Ishikawa (cell line): ENCODE results near the gene P3H4.
A peak's percentile ranks its signal among the peaks of the same experiment; 100 is the strongest.

Experiments
- CEBPB ChIP-seq: IDR thresholded peaks from 2 replicates; pipeline ENCODE4 v1.6.1; 2012
- CREB1 ChIP-seq: IDR thresholded peaks from 2 replicates; pipeline ENCODE4 v1.6.1; 2012; ENCODE audit warnings: low read depth
- EGR1 ChIP-seq: IDR thresholded peaks from 2 replicates; pipeline ENCODE4 v1.6.1; 2012
- EP300 ChIP-seq: IDR thresholded peaks from 2 replicates; pipeline ENCODE4 v1.6.1; 2012; ENCODE audit warnings: borderline replicate concordance
- FOXM1 ChIP-seq: IDR thresholded peaks from 2 replicates; pipeline ENCODE4 v1.6.1; 2012; ENCODE audit warnings: low read depth, borderline replicate concordance
- NFIC ChIP-seq: IDR thresholded peaks from 2 replicates; pipeline ENCODE4 v1.6.1; 2012
- RAD21 ChIP-seq: IDR thresholded peaks from 2 replicates; pipeline ENCODE4 v1.6.1; 2012; ENCODE audit warnings: low read depth
- TAF1 ChIP-seq: IDR thresholded peaks from 2 replicates; pipeline ENCODE4 v1.6.1; 2012; ENCODE audit warnings: low read depth, mild to moderate bottlenecking
- TCF12 ChIP-seq: IDR thresholded peaks from 2 replicates; pipeline ENCODE4 v1.6.1; 2012; ENCODE audit warnings: low read depth
- TEAD4 ChIP-seq: IDR thresholded peaks from 2 replicates; pipeline ENCODE4 v1.6.1; 2012
- YY1 ChIP-seq: IDR thresholded peaks from 2 replicates; pipeline ENCODE4 v1.6.1; 2012; ENCODE audit warnings: low read depth
- ZBTB7A ChIP-seq: IDR thresholded peaks from 2 replicates; pipeline ENCODE4 v1.6.1; 2012; ENCODE audit warnings: low read depth
- TF ChIP-seq, protein P1 (sequence below): IDR thresholded peaks from 2 replicates; pipeline ENCODE4 v1.6.1; 2012
- TF ChIP-seq, protein P2 (sequence below): IDR thresholded peaks from 2 replicates; pipeline ENCODE4 v1.6.1; 2012
- TF ChIP-seq, protein P3 (sequence below): IDR thresholded peaks from 2 replicates; pipeline ENCODE4 v1.6.1; 2012; ENCODE audit warnings: low read depth, mild to moderate bottlenecking

The P3H4 gene

DNA sequence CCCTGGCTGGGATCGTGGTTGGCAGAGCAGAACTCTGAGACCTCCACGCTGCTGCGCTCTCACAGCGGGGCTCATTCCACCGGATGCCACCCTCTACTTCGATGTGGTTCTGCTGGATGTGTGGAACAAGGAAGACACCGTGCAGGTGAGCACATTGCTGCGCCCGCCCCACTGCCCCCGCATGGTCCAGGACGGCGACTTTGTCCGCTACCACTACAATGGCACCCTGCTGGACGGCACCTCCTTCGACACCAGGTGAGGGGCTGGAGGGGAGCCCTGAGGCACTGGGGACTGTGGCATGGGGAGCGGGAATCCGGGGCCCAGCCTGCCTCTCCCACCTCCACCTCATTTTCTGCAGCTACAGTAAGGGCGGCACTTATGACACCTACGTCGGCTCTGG, 6.3 kb upstream of the P3H4 start:
- TF ChIP-seq RAD21 (no peak), YY1 (no peak), TEAD4 (no peak), TCF12 (no peak), CREB1 (no peak), CEBPB (no peak), EGR1 (no peak), TAF1 (no peak), FOXM1 (no peak), EP300 (no peak), NFIC (no peak)
- TF ChIP-seq, protein P1, sequence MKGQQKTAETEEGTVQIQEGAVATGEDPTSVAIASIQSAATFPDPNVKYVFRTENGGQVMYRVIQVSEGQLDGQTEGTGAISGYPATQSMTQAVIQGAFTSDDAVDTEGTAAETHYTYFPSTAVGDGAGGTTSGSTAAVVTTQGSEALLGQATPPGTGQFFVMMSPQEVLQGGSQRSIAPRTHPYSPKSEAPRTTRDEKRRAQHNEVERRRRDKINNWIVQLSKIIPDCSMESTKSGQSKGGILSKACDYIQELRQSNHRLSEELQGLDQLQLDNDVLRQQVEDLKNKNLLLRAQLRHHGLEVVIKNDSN: no peak
- TF ChIP-seq, protein P2, sequence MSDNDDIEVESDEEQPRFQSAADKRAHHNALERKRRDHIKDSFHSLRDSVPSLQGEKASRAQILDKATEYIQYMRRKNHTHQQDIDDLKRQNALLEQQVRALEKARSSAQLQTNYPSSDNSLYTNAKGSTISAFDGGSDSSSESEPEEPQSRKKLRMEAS: no peak

DNA sequence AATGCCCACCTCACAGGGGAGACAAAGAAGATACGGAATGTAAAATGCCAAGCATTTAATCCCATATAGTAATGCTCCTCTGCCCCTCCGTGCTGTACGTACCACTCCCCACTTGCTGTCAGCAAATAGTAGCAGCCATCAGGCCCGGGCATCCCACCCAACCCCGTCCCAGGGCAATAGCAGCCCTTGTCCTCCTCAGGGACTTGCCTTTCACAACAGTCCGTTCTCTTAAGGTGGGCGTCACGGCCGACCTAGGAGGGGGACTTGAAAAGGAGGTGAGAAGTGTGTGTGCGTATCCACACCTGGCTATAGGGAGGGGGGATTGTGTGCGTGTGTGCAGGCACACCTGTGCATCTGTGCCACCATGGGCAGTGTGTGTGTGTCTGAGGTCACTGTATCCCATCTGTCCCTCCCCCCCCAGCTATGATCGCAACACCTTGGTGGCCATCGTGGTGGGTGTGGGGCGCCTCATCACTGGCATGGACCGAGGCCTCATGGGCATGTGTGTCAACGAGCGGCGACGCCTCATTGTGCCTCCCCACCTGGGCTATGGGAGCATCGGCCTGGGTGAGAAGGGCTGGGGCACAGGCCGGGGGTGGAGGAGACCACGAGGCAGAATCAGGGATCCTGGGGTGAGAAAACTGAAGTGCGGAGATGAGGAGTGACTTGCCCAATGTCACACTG, 5.0 kb upstream of the P3H4 start:
- TF ChIP-seq, protein P1: no peak
- TF ChIP-seq, protein P2: no peak
- TF ChIP-seq EP300: no peak

DNA sequence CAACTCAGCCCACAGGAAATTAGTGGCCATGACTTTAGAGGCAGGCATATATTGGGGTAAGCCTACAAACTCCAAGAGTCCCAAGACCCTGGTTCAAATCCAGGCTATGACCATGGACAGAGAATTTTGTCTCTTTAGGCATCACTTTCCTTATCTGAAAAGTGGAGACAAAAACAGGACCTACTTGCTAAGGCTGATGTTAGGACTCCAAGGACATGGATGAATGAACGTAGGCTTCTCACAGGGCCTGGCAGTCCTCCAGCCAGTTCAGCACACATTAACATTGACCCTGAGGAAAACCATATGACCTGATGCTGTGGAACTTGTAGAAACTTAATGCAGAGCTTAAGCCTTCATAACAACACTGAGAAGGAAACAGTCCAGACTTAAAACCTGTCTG, 2.4 kb upstream of the P3H4 start:
- TF ChIP-seq, protein P3, sequence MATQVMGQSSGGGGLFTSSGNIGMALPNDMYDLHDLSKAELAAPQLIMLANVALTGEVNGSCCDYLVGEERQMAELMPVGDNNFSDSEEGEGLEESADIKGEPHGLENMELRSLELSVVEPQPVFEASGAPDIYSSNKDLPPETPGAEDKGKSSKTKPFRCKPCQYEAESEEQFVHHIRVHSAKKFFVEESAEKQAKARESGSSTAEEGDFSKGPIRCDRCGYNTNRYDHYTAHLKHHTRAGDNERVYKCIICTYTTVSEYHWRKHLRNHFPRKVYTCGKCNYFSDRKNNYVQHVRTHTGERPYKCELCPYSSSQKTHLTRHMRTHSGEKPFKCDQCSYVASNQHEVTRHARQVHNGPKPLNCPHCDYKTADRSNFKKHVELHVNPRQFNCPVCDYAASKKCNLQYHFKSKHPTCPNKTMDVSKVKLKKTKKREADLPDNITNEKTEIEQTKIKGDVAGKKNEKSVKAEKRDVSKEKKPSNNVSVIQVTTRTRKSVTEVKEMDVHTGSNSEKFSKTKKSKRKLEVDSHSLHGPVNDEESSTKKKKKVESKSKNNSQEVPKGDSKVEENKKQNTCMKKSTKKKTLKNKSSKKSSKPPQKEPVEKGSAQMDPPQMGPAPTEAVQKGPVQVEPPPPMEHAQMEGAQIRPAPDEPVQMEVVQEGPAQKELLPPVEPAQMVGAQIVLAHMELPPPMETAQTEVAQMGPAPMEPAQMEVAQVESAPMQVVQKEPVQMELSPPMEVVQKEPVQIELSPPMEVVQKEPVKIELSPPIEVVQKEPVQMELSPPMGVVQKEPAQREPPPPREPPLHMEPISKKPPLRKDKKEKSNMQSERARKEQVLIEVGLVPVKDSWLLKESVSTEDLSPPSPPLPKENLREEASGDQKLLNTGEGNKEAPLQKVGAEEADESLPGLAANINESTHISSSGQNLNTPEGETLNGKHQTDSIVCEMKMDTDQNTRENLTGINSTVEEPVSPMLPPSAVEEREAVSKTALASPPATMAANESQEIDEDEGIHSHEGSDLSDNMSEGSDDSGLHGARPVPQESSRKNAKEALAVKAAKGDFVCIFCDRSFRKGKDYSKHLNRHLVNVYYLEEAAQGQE: peak; percentile 39; the same call in 1 of the 2 replicates
- TF ChIP-seq CREB1: no peak
- no peak for TF ChIP-seq NFIC
- no peak for TF ChIP-seq FOXM1

DNA sequence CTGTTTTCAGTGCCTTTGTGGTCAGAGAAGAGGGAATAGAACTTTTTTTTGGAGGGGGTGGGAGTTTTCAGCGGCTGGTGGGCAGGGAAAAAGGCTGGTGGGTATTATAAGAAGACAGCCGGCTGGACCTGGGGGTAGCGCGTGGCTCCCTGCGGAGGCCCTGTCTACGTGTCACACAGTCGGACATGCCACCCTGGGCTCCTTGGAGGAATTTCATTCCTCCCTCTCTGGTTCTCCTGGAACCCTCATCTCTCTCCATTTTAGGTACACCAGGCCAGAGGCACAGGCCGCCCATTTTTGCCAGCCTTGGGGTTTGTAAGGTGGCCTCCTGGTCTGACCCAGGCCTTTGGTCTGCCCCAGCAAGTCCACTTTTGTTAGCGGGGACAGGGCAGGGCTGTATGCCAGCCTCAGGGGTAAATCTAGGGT, 2.0 kb upstream of the P3H4 start:
- TF ChIP-seq ZBTB7A (no peak), NFIC (no peak), TEAD4 (no peak), EGR1 (no peak), TCF12 (no peak), EP300 (no peak), CREB1 (no peak), TAF1 (no peak), CEBPB (no peak), RAD21 (no peak), FOXM1 (no peak), YY1 (no peak)
- TF ChIP-seq, protein P2: no peak
- TF ChIP-seq, protein P3: no peak
- TF ChIP-seq, protein P1: no peak

DNA sequence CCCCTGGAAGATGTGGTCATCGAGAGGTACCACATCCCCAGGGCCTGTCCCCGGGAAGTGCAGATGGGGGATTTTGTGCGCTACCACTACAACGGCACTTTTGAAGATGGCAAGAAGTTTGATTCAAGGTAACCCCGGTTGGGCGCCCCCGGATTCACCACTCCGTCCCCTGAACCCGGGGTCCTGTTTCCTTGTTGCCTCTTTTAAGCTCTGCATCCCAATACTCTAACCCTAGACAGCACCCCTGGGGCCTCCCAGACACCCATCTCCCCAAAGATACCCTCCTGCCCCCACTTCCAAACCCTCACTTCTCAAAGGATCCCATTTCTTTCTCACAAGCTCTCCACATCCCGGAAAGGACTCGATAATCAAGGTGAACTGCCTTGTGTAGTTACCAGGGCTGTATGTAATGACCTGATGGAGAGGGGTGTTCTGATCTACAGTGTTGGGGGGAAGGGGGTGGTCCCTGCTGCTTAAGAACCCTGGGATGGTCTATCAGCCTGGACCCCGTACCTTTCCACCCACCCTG, 1.5 kb upstream of the P3H4 start:
- TF ChIP-seq, protein P1: no peak
- TF ChIP-seq TAF1 (no peak), CEBPB (no peak), FOXM1 (no peak), RAD21 (no peak), CREB1 (no peak), YY1 (no peak), ZBTB7A (no peak), EGR1 (no peak), TEAD4 (no peak), NFIC (no peak), EP300 (no peak), TCF12 (no peak)
- TF ChIP-seq, protein P2: no peak
- TF ChIP-seq, protein P3: no peak
